GM12892 (cell line): ENCODE results near the gene SH2D3C.
A peak's percentile ranks its signal among the peaks of the same experiment; 100 is the strongest.

Source experiments
- DNase-seq: peaks from one replicate; pipeline ENCODE4 v3.0.0; 2011; ENCODE audit not compliant: insufficient read length
- FAIRE-seq: peaks from 2 replicates; lab custom pipeline; 2011; peaks lifted over from hg19 to GRCh38; lab: Jason Lieb, UNC
- POLR2A ChIP-seq: IDR thresholded peaks from 2 replicates; pipeline ENCODE4 v1.6.1; 2011; ENCODE audit warnings: low read depth, low read length, control low read depth
- POLR2AphosphoS5 ChIP-seq: IDR thresholded peaks from 2 replicates; pipeline ENCODE4 v1.6.1; 2011; ENCODE audit warnings: low read depth, low read length, control low read depth
- TAF1 ChIP-seq: IDR thresholded peaks from 2 replicates; pipeline ENCODE4 v1.6.1; 2011; ENCODE audit warnings: low read depth, mild to moderate bottlenecking, control low read depth, low read length, borderline replicate concordance

The SH2D3C gene

DNA sequence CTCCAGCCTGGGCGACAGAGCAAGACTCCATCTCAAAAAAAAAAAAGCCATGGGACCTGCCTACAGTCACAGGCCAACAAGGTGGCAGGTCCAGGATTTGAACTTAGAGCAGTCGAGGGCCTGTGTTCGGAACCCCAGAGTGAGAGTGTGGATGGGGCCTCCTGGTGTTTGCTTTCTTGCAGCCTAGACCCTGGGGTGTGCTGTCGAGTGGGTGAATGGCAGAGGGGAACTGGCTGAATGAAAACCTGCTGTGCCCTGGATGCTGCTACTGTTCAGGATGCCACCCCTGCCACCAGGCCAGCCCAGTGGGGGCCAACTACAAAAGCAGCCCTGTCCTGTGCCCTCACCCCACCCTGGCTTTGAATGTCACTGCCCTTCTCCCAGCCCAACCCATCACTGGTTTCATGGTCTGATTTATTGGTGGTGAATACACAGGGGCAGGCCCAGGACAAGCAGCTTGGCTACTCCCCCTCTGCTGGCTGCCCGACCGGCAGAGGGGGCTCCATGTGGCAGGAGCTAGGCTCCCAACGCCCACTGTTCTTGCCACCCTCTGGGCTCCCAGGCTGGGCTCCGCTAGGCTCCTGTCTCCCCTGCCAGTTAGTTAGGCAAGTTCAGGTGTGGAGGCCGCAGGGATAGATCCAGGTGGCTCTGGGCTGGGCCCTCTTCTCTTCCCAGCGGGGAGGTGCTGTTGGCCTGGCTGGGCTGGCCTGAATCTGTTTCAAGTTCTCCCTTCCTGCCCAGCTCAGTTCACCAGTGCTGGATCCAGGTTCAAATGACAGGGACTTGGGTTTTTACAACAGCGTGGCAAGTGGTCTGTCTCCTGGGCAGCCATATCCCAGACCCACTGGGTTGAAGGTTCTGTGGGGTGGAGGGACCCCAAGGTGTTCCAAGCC is 36.4 kb upstream of the SH2D3C start:
- no peak for FAIRE-seq

DNA sequence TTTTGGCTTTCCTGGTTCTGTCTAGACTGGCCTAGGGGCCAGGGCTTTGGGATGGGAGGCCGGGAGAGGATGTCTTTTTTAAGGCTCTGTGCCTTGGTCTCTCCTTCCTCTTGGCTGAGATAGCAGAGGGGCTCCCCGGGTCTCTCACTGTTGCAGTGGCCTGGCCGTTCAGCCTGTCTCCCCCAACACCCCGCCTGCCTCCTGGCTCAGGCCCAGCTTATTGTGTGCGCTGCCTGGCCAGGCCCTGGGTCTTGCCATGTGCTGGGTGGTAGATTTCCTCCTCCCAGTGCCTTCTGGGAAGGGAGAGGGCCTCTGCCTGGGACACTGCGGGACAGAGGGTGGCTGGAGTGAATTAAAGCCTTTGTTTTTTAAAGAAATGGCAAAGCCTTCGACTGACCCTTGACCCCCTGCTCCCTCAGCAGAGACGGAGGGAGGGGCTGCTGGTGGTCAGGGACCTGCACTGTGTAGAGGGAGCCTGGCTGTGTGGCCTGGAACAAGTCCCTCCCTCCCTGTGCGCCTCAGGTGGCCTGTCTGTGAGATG is 35.3 kb upstream of the SH2D3C start:
- TF ChIP-seq POLR2A (no peak), POLR2AphosphoS5 (no peak), TAF1 (no peak)
- FAIRE-seq, result no peak

More for the DNA sequence above, 36.4 kb upstream of the SH2D3C start:
- TF ChIP-seq POLR2AphosphoS5 (no peak; the same call in 1 of the 2 replicates), POLR2A (no peak), TAF1 (no peak)
- DNase-seq, result no peak

DNA sequence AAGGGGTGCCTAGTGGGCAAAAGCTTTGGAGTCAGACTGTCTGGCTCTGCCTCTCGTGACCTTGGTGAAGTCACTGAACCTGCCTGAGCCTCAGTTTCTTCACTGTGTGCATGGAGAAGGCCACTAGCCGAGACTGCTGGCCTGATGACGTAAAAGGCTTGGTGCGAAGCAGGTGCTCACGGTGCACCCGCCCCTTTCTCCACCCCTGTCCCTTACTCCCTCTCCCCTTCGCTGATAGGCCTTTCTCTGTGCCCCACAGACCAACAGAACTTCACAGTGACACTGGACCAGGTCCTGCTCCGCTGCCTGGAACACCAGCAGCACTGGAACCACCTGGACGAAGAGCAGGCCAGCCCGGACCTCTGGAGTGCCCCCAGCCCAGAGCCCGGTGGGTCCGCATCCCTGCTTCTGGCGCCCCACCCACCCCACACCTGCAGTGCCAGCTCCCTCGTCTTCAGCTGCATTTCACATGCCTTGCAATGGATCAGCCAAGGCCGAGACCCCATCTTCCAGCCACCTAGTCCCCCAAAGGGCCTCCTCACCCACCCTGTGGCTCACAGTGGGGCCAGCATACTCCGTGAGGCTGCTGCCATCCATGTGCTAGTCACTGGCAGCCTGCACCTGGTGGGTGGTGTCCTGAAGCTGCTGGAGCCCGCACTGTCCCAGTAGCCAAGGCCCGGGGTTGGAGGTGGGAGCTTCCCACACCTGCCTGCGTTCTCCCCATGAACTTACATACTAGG is 34.6 kb upstream of the SH2D3C start:
- DNase-seq (no peak), FAIRE-seq (no peak)
- TF ChIP-seq TAF1, result no peak
- TF ChIP-seq POLR2AphosphoS5, result peak; percentile 30; the same call in 1 of the 2 replicates

More for the DNA sequence above, 35.3 kb upstream of the SH2D3C start:
- no peak for DNase-seq

DNA sequence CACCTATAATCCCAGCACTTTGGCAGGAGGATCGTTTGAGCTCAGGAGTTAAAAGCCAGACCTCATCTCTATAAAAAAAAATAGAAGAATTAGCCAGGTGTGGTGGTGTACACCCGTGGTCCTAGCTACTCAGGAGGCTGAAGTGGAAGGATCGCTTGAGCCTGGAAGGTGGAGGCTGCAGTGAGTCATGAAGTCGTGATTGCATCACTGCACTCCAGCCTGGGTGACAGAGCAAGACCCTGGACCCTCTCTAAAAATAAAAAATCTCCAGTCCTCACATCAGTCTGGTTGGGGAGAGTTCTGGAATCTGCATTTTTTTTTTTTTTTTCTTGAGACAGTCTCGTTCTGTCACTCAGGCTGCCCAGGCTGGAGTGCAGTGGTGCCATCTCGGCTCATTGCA is 33.5 kb upstream of the SH2D3C start:
- TF ChIP-seq POLR2AphosphoS5 (no peak), POLR2A (no peak), TAF1 (no peak)
- no peak for FAIRE-seq
- no peak for DNase-seq

DNA sequence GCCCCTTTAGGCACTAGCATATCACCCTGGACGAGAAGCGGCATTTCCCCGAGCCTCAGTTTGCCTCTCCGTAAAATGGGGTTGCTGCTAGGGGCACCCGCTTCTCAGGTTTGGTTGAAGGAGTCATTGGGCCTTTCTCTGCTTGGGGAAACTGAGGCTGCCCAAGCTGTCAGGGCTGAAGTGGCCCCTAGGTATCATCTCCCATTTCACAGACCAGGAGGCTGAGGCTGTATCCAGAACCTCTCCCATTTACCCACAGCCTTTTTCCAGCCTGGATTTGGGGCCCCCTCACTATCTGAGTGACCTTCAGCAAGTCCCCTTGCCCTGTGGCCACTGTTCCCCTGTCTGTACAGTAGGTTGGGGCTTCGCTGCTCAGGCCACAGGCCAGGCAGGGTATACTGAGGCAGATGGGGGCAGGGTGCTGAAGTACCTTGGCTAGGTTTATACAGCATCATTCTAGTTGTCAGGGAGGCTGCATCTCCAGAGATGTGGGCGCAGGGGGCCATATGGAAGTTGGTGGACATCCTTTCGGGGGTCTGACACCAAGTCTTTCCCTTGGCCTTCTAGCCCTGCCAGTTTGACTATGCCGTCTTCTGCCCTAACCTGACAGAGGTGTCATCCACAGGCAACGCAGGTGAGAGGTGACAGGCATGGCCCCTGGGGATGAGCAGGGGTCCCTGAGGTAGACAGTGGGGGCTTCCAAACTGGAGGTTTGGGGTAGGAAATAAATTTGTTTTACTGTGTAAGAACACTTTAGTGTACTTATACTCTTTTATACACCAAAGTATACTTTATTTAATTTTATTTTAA is 32.1 kb upstream of the SH2D3C start:
- FAIRE-seq, result no peak
- TF ChIP-seq POLR2AphosphoS5 (no peak), TAF1 (no peak), POLR2A (no peak)
- no peak for DNase-seq

DNA sequence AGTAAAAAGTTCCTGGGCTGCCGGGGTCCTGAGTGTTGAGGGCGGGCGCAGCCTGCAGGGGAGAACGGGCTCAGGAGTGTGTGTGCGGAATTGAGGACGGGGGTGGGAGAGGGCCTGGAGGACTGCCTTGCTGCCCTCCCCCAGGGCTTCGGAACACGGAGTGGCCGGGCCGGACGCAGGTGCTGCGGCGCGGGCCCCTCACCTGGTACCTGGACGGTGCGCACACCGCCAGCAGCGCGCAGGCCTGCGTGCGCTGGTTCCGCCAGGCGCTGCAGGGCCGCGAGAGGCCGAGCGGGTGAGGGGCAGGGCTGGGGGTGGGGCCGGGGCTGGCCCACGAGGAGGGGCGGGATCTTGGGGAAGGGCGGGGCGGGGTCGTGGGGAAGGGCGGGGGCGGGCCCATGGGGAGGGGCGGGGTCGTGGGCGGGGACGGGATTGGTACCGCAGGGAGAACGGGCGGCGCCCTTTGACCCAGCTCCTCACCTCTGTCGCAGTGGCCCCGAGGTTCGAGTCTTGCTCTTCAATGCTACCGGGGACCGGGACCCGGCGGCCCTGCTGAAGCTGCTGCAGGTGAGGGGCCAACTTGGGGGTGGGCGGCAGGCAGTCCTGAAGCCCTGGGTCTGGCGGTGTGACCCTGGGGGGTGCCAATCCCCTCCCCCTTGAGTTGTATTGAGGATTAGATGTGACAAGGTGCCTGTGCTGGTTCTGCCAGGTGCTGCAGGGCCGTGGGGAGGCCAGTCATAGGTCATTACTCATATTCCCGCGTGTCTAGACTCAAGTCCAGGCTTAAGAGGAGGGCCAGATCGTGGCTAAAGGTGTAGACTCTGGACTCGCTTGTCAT is 31.3 kb upstream of the SH2D3C start:
- FAIRE-seq, result no peak
- DNase-seq, result no peak
- no peak for TF ChIP-seq POLR2AphosphoS5
- no peak for TF ChIP-seq TAF1
- no peak for TF ChIP-seq POLR2A

DNA sequence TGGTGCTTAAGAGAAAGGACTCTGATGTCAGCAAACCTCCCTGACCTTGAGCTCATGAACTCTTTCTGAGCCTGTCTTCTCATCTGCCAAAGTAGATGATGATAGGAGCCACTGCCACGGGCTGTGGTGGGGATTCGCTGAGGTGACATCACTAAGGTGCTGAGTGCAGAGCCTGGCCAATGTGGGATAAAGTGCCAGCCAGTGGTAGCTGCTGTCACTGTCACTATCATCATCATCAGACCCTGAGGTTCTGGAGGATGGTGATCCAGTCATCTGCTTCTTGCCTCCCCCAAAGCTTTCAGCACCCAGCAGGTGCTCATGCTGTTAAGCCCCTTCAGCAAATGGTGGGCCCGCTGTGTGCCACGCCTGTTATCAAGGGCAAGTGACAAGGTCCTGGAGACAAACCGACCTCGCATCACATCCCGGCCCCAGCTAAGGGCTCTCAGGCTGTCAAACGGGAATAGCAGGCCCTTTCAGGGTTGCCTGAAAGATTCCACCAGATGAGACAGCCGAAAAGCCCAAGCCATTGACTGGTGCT is 30.6 kb upstream of the SH2D3C start:
- TF ChIP-seq POLR2AphosphoS5, result no peak
- no peak for TF ChIP-seq POLR2A
- TF ChIP-seq TAF1, result no peak
- DNase-seq, result no peak
- no peak for FAIRE-seq

DNA sequence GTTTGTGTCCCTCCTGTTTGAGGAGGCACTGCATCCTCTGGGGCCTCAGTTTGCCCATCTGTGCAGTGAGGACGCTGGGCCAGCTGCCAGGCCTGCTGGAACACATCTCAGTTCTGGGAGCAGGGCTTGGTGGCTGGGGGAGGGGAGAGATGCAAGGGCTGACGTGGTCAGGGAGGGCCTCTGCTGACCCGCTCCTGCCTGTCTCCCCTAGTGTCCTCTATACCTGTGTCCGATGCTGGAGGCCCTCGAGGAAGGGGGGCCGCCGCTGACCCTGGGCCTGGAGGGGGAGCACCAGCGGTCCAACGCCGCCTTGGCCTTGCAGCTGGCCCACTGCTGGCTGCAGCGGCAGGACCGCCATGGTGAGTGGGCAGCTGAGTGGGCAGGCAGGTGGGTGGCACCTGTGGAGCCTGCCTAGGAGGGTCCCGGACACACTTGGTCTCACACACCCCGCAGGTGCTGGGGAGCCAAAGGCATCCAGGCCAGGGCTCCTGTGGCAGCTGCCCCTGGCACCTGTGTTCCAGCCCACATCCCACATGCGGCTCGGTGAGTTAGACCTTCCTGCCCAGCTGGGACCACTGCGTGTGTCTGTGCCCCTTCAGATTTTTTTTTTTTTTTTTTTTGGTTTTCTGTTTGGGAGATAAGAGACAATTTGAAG is 30.0 kb upstream of the SH2D3C start:
- DNase-seq (no peak), FAIRE-seq (no peak)
- TF ChIP-seq TAF1, result no peak
- TF ChIP-seq POLR2AphosphoS5, result no peak; the same call in 1 of the 2 replicates
- TF ChIP-seq POLR2A, result no peak

DNA sequence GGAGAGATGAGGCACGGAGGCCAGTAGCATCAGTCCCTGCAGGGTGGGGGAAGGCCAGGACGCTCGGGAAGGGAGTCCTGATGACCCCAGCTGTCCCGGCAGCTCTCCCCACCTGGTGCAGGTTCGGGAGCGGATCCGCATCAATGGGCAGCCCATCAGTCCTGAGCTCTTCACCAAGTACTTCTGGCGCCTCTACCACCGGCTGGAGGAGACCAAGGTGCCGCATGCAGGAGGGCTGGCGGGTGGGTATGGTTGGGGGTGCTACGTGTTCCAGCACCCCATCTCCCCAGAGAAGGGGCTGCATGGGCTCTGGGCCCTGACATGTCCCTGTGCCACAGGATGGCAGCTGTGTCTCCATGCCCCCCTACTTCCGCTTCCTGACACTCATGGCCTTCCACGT is 28.4 kb upstream of the SH2D3C start:
- FAIRE-seq (no peak), DNase-seq (no peak)
- TF ChIP-seq POLR2AphosphoS5 (0 out of 2 replicates have a peak, but pooled peaks have one; percentile 8), TAF1 (no peak)

DNA sequence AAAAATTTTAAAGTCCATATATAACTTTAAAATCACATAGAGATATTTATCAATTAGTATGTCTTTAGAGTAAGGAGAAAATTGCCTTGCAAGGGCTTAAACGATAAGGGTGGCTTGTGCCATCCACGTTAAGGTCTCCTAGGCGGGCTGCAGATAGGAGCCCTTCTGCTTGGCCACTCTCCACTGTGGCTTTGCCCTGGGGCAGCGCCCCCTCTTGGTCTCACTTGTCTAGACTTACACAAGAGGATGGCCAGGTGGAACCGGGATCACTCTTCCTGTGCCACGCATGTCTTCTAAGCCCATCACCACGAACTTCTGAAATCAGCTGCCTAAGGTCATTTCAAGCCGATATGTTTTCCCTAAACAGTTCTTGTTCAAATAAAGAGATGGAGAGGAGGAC is 27.2 kb upstream of the SH2D3C start:
- no peak for DNase-seq
- no peak for TF ChIP-seq POLR2AphosphoS5
- no peak for TF ChIP-seq POLR2A
- TF ChIP-seq TAF1, result no peak
- no peak for FAIRE-seq
